Activated CD4-positive, alpha-beta T cell treated with anti-CD3 and anti-CD28 coated beads, Interleukin-10, Interleukin-2, amounts not matched to agents 100 ng/mL and 50 ng/mL, durations not matched to agents 16 hours and 8 hours (primary cell): ENCODE measurements around the gene MYL12A.
"Not testable (repeated sequence)": the region's sequence is repeated elsewhere in the genome, so short reads cannot be mapped to it uniquely, and the experiment has no call there.

ENCODE experiments used
- DNase-seq: peaks from one replicate; pipeline ENCODE4 v3.0.0-alpha.2; 2020

MYL12A gene

GRCh38 chr18:3256693-3257626 is 9.4 kb downstream of the MYL12A start:
- no peak for DNase-seq

DNA sequence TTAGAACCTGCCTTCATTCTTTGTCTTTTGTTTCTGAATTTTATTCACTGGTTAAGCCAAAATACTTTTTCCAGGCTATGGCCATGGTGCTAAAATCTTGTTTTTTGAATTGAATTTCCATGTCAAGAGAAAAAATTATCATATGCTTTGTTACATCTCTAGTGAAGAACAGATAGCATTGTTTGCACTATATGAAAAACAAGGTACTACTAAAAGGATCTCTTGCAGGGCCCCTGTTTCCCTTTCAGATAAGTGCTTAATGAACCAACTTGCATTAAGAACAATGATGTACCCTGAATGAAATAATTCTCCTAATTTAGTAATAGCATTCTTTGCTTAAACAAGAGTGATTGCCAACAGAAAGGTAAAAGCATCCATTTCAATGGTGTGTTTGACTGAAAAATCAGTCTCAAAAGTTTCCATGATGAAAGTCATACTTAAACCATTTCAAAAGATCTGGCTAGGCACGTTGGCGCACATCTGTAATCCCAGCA is 10.1 kb downstream of the MYL12A start:
- no peak for DNase-seq

GRCh38 chr18:3260995-3261372 is 13.4 kb downstream of the MYL12A start:
- no peak for DNase-seq

- peak; percentile 87 for DNase-seq
Observed at GRCh38 chr18:3261373-3262233, 14.0 kb downstream of the MYL12A start, which contains the start of gene MYL12B. Gene MYL12B (plus strand): TSS chr18:3262133. CDS start chr18:3272899, 10,766 bp downstream.

DNA sequence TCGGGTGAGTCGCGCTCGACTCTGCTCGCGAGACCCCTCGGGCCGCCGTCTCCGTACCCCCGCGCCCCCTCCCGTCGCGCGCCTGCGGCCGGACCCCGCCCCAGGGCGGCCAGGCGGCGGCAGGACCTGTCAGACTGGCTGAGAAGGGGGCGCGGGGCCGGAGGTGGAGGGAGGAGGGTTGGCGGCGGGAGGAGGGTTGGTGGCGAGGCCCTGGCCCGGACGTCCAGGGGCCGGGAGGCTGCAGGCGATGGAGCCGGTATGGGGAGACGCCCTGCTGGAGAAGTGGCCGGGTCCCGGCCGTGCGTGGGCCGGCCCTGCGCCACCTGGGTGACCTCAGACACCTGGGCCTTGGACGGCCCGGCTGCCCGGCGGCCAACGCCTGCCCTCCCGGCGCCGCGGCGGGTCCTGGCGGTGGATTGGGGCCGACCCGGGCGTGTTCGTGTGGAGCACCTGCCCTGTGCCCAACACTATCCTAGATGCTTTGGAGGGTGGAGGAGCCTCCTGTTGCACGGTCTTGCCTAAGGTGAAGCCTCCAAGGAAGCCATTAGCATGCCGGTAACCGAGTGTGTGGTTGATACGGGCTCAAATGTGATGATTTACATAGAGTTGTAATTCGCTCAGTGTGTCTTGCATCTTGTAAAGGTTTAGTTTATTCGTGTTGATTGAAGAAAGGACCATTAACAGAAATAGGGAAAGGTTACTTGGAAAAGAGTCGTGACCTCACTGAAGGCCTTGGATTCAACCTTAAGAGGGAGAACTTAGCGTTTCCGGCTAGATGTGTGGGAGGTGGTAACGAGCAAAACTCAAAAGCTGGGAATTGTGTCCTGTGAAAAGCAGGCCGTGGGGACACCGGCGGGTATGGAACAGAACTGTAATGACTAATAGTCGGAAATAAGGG is 14.9 kb downstream of the MYL12A start:
- DNase-seq, result no peak

DNA sequence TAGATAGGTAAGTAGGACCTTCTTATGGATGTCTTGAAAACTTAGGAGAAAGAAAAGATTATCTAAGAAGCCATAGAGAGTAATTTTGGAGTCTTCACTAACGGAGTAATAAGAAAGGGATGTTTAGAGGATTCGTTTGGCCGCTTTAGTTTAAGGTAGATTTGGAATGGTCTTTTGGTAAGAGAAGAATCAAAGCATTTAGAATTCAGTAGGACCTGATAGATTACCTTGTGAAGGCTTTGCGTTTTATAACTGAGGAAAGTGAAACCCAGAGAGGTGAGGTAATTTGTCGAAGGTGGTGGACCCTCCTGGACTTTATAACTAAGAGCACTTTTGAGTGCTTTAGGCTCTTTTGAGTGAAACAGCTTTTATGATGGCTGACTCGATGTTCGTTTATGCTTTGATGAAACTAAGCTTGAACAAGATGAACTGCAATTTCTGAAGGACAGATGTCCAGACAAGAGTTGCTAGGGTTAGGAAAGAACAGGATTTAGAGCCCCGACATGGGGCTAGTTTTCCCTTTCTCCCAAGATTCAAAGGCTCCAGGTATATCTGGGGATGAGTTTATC is 15.6 kb downstream of the MYL12A start:
- no peak for DNase-seq

DNA sequence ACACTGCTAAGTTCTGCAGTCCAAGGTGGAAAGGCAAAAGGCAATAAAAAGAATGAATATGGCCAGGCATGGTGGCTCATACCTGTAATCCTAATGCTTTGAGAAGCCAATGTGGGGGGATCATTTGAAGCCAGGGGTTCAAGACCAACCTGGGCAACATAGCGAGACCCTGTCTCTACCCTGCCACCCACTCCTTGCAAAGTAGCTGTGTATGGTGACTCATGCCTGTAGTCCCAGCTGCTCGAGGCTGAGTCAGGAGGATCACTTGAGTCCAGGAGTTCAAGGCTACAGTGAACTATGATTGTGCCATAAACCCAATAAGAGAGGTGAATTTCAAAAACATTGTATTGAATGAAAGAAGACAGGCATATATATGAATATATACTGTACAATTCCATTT is 16.8 kb downstream of the MYL12A start:
- peak; percentile 43 for DNase-seq

- DNase-seq, result no peak
Observed at GRCh38 chr18:3265564-3266033, 18.0 kb downstream of the MYL12A start.

GRCh38 chr18:3266062-3266608 is 18.5 kb downstream of the MYL12A start:
- no peak for DNase-seq

- DNase-seq, result no peak
Observed at GRCh38 chr18:3268306-3268705, 20.7 kb downstream of the MYL12A start.

DNA sequence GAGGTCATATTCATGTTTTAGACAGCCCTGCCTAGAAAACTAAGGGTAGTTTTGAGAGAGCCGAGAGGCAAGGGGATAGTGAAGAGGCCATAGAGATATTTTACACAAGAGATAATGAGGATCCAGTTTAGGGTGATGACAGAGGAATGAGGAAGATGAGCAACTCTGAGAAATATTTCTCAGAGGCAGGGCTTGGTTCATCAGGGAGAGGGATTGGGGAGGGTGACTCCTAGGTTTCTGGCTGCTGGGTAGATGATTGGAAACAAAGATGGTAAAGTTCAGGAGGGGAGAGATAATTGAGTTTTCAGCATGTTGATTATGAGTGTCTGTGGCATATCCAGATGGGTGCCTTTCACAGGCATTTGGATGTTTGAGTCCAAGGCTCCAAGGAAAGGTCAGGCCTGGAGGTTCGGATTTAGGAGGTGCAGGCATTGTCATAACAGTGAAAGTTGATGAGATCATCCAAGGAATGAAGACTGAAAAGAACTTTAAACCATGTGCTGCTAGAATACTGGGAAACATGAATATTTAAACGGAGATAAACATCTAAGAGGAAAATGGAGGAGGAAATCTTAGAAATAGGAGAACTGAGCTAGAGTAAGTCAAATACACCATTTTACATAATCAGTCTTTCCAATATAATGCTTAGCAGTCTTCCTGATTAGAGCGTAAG is 21.8 kb downstream of the MYL12A start:
- no peak for DNase-seq

DNA sequence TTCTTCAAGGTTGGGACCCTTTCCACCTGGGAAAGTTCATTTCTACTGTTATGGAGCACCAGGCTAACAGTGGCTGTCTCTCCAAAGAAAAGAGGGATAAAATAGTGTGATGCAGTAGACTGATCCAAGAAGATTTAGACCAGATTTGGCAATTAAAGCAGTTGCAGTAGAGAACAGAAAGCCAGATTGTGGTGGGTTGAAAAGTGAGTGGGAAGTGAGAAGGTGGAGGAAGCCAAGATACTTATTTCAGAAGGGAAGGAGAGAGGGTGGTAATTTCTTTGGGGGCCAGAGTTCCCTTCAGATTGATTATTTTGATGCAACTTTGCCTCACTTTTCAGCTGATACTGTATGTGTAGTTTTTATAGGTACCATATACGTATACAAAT is 22.3 kb downstream of the MYL12A start:
- DNase-seq, result no peak

GRCh38 chr18:3273042-3273441 is 25.4 kb downstream of the MYL12A start:
- no peak for DNase-seq

DNA sequence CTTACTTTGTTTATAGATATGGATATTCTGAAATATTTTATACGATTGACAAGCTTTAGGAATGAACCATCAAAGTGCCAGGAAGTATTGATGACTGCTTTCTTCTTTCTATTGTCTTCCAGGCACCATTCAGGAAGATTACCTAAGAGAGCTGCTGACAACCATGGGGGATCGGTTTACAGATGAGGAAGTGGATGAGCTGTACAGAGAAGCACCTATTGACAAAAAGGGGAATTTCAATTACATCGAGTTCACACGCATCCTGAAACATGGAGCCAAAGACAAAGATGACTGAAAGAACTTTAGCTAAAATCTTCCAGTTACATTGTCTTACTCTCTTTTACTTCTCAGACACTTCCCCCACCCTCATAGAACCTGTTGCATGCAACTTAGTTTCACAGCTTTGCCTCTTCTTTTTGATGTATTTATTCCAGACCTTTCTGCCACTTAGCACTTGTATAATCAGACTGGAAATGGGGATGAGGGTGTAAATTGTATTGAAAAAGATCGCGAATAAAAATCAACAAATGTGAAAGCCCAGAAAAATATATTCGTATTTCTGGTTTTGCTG is 30.1 kb downstream of the MYL12A start:
- DNase-seq, result not testable (repeated sequence)

DNA sequence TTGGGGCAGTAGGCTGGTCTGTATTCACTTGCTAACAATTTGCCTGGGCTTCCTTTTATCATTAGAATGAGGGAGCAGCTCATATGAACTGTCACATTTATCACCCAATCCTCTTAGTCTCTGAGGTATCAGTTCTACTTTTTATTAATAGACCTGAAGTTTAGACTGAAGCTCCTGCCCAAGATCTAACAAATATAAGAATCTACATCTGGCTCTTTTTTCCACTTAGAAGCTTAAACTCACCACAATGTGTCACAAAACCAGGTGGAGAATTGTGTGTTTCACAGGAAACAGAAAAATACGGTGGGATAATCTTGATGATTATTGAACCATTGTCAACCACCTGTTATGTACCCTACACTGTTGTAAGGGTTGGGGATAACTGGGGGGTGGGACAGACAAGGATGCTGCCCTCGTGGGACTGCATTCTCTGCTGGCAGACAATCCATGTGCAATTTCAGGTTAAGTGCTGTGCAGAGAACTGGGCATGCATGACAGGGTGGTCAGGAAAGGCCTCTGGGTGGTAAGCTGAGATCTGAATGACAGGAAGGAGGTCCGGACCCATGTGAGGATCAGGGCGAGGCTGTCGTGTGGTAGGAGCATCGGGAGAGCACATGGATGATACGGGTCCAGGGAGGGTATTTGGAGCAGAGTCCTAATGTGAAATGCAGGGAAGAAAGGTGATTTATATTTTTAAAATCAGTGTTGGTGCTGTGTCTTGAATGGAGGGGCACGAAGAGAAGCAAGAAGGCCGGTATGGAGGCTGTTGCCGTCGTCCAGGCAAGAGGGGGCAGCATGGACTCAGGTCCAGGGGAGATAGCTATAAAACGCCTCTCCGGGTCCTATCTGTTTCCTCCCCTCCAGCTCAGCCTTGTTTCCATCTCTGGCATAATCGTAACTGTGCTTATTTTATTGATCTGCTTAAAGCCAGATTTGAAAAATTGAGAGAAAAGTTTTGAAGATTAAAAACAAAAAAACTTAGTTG is 31.9 kb downstream of the MYL12A start:
- no peak for DNase-seq

DNA sequence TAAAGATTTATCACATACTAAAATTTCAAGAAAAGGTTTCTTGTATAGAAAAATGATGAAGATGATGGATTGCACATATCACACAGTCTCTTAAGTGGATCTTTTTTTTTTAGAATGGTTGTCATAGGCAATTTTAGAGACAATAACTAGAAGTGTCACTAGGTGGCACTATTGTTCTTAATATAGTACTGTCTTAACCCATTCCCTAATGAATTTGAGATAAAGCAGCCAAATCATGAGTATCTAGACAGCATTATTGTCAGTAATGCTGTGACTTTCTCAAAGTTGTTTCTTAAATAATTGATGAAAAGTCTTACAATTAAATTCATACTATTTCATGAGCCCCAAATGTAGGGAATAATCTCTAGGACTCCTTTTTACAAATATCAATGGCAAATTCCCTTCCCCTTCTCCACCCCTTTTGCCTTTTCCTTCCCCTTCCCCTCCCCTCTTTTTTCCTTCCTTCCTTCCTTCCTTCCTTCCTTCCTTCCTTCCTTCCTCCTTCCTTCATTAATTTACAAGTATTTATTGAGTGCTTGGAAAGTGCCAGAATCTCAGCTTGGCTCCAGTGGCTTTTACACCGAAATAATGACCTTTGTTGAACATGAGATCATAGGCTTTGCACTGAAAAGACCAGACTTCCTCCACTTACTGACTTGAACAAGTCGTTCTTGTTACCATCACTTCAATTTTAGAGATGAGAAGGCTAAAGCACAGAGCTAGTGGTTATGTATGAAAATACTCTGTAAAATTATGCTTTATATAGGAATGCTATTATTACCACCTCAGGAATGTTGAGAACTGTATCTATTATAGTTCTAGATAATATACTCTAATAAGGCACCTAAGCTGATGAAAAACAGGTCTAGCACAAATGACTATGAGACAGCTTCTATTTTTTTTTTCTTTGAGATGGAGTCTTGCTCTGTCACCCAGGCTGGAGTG is 34.1 kb downstream of the MYL12A start:
- DNase-seq, result peak; percentile 72

DNA sequence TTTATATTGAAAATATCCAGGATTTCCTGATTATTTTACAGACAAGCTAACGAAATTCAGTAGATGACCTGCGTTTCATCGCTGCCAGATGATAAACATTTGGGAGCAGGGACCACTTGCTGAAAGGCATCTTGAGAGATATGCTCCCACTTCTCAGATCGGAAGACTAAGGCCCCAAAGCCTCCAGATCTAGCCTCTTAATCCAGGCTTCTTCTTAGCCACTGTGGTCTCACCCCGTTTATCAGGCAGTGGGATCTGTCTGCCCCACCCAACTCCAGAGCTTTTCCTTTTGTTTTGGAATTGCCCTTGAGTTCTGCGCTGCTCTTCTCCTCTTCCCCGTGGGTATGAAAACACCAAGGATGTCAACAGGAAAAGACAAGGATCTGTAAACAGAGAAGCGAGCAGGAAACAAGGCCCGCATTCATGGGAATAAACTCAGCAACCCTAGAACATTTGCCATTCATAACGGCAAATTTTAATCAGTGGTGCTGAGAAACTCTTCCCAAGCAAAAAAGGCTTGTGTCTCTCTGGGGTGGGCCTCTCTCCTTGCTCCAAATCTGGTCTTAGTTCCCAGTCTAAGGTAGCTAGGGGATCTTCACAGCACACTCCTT is 35.8 kb downstream of the MYL12A start:
- DNase-seq, result no peak

- DNase-seq, result no peak
Observed at GRCh38 chr18:3283908-3284307, 36.3 kb downstream of the MYL12A start.
